A549 (cell line): ENCODE data around the gene KCNH6. TPM values are rescaled to one million over a fixed set of nuclear protein-coding genes. Genes with fewer than 3 reads are reported as not detected.

Source experiments
- ATAC-seq, 2 experiments: fragments of 200-7000 bp in 1 of 2; fragments of >200 bp in 1 of 2; cut with Nextera tagmentation in 1 of 2; cut with Tn5 transposase in 1 of 2; 3 replicates each; pipeline versions ENCODE4 v1.8.0 to v1.9.1; 2018 to 2020; ENCODE audit warnings: mild to moderate bottlenecking in 1 of 2, moderate library complexity in 1 of 2
- CTCF ChIA-PET: fragments of 300-600 bp; sonication (Branson Sonifier 250); formaldehyde crosslinking; extraction: SDS; loops from one replicate; lab custom pipeline; 2021; ENCODE audit warnings: antibody characterized with exemption, inconsistent platforms; lab: Yijun Ruan, JAX
- POLR2A ChIA-PET: fragments of 350-600 bp; formaldehyde crosslinking; extraction: SDS; loops from one replicate; lab custom pipeline; 2021; ENCODE audit warnings: antibody characterized with exemption, inconsistent platforms; lab: Yijun Ruan, JAX
- DNase-seq, 2 experiments: peaks; one replicate each; pipeline versions ENCODE4 v3.0.0 to v3.0.0-alpha.2; 2011 to 2016; ENCODE audit warnings: low read depth in 1 of 2, low spot score in 1 of 2
- FAIRE-seq: peaks from 2 replicates; lab custom pipeline; 2011; peaks lifted over from hg19 to GRCh38; lab: Jason Lieb, UNC
- H3K27ac ChIP-seq, 2 experiments: fragments of >200 bp; sonication (Bioruptor Twin); formaldehyde crosslinking; 3 replicates each; pipeline ENCODE4 v1.5.1; 2016 to 2017
- H3K4me1 ChIP-seq: fragments of >200 bp; sonication (Bioruptor Twin); formaldehyde crosslinking; 3 replicates; pipeline ENCODE4 v1.6.1; 2016
- H3K4me2 ChIP-seq: fragments of >200 bp; sonication (Bioruptor Twin); formaldehyde crosslinking; 3 replicates; pipeline ENCODE4 v1.6.1; 2016
- H3K4me3 ChIP-seq: fragments of >200 bp; sonication (Bioruptor Twin); formaldehyde crosslinking; 3 replicates; pipeline ENCODE4 v1.5.1; 2016
- H3K9me3 ChIP-seq: fragments of >200 bp; sonication (Bioruptor Twin); formaldehyde crosslinking; 3 replicates; pipeline ENCODE4 v1.6.1; 2016
- CEBPB ChIP-seq, 2 experiments: fragments of >200 bp in 1 of 2; sonication (Bioruptor Twin) in 1 of 2; formaldehyde crosslinking in 1 of 2; IDR thresholded peaks; 2 replicates each; pipeline ENCODE4 v1.6.1; 2012 to 2016
- CHD4 ChIP-seq: fragments of 200-600 bp; sonication (generic); IDR thresholded peaks from 2 replicates; pipeline ENCODE4 v1.6.1; 2016; ENCODE audit warnings: antibody characterized with exemption, mild to moderate bottlenecking, borderline replicate concordance
- GATA3 ChIP-seq: IDR thresholded peaks from 2 replicates; pipeline ENCODE4 v1.6.1; 2012; ENCODE audit warnings: borderline replicate concordance
- HOXB5 ChIP-seq: fragments of 250-450 bp; sonication (Bioruptor Pico); IDR thresholded peaks from 2 replicates; pipeline ENCODE4 v1.5.0; 2020; ENCODE audit warnings: mild to moderate bottlenecking, moderate library complexity
- MYC ChIP-seq: IDR thresholded peaks from 2 replicates; pipeline ENCODE4 v1.6.1; 2012; ENCODE audit warnings: mild to moderate bottlenecking, inconsistent platforms, low read length, improper control_type of control experiment, borderline replicate concordance
- PHF8 ChIP-seq: fragments of 200-600 bp; sonication (generic); IDR thresholded peaks from 2 replicates; pipeline ENCODE4 v1.6.1; 2016; ENCODE audit warnings: low read depth, mild to moderate bottlenecking, antibody characterized with exemption, moderate library complexity, borderline replicate concordance
- POLR2AphosphoS2 ChIP-seq: conservative IDR thresholded peaks from 2 replicates; pipeline ENCODE4 v1.6.1; 2012; ENCODE audit warnings: low read length, improper control_type of control experiment, inconsistent platforms
- RAD21 ChIP-seq, 2 experiments: fragments of >200 bp in 1 of 2; sonication (Bioruptor Twin) in 1 of 2; formaldehyde crosslinking in 1 of 2; IDR thresholded peaks in 1 of 2; conservative IDR thresholded peaks in 1 of 2; 2 replicates in 1 of 2; 3 replicates in 1 of 2; pipeline ENCODE4 v1.6.1; 2012 to 2018; ENCODE audit warnings: inconsistent platforms in 1 of 2
- RCOR1 ChIP-seq: fragments of 150-350 bp; IDR thresholded peaks from 2 replicates; pipeline ENCODE4 v1.6.1; 2014; ENCODE audit warnings: antibody characterized with exemption, low read length, low read depth
- SMC3 ChIP-seq: fragments of >200 bp; sonication (Bioruptor Twin); formaldehyde crosslinking; IDR thresholded peaks from 3 replicates; pipeline ENCODE4 v1.6.1; 2018; ENCODE audit warnings: inconsistent platforms
- SREBF2 ChIP-seq: fragments of 450-650 bp; IDR thresholded peaks from 2 replicates; pipeline ENCODE4 v1.6.1; 2014; ENCODE audit warnings: mild to moderate bottlenecking, moderate library complexity
- TFCP2L1 ChIP-seq: fragments of 250-450 bp; sonication (Bioruptor Pico); IDR thresholded peaks from 2 replicates; pipeline ENCODE4 v1.5.0; 2021; ENCODE audit warnings: mild to moderate bottlenecking
- TP53 ChIP-seq: fragments of 250-450 bp; sonication (Bioruptor Pico); IDR thresholded peaks from 2 replicates; pipeline ENCODE4 v1.5.0; 2021; ENCODE audit warnings: mild to moderate bottlenecking, moderate library complexity
- WGBS: methylation state at CpG from one replicate; pipeline ENCODE4 v1.1.6; 2017; ENCODE audit errors: missing lambda C conversion rate; 5-methylcytosine and 5-hydroxymethylcytosine counted together
- polyA plus RNA-seq, 4 experiments: library from polyadenylated mRNA; depleted of rRNA in 3 of 4; stranded (reverse); fragments of >200 nt; fragmentation: RNase III in 1 of 4; extraction: RNeasy Plus Mini Kit Qiagen cat#74134 plus additional on column Dnase treatment in 1 of 4; gene quantifications; 2 replicates in 3 of 4; 3 replicates in 1 of 4; pipeline ENCODE4 v1.2.3, GENCODE V29; 2011 to 2017
- TF ChIP-seq, protein P1 (sequence below): fragments of >200 bp; sonication (Bioruptor Twin); formaldehyde crosslinking; IDR thresholded peaks from 2 replicates; pipeline ENCODE4 v1.6.1; 2016
- TF ChIP-seq, protein P2 (sequence below): fragments of 250-450 bp; sonication (Bioruptor Pico); IDR thresholded peaks from 2 replicates; pipeline ENCODE4 v1.5.0; 2021; ENCODE audit warnings: mild to moderate bottlenecking, moderate library complexity, borderline replicate concordance
- TF ChIP-seq, protein P3 (sequence below): IDR thresholded peaks from 2 replicates; pipeline ENCODE4 v1.6.1; 2012; ENCODE audit warnings: low read depth, borderline replicate concordance
- TF ChIP-seq, protein P4 (sequence below): fragments of >200 bp; sonication (Bioruptor Twin); formaldehyde crosslinking; IDR thresholded peaks from 3 replicates; pipeline ENCODE4 v1.5.1; 2016

Gene KCNH6
- polyA plus RNA-seq, 2 of the 4 experiments (the other 2 are of a cell fraction), result not detected

DNA sequence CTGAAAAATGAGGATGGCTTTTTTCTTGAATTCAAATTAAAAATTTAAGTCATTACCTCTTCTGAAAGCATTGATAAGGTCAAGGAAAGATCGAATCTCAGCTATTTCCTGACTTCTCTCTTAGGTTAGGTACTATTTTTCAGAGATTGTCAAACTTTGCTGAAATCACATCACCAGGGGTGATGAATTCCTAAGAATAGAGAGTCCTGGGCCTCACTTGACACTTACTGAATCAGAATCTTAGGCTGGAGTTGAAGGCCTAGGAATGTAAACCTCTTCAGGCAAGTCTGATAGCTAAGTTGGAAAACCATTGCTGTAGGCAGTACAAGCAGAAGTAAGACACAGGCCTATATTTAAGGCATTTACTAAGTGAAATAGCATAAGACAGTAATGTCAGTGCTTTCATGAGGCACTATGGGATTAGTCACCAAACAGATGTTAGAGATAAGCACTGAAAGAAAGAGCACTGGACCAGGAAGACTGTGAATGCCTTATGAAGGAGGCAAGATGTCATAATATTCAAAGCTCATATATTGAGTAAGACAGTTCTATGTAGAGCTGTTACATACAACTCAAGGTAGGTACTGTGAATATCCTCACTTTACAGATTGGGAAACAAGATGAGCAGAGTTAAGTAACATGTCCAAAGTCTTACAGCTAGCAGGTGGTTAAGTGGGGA is 48.6 kb downstream of the KCNH6 start:
- no peaks in the 10 kb centered on the region for H3K9me3 ChIP-seq
- peaks cover 8% of the 10 kb centered on the region; the same call in 1 of the 3 replicates for H3K4me1 ChIP-seq
- H3K4me2 ChIP-seq, result no peak overlapping the region; the same call in 2 of the 3 replicates
- peak in 1 of 2 experiments; percentile 21 for DNase-seq
- TF ChIP-seq, protein P1, sequence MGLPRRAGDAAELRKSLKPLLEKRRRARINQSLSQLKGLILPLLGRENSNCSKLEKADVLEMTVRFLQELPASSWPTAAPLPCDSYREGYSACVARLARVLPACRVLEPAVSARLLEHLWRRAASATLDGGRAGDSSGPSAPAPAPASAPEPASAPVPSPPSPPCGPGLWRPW, result no peak
- TF ChIP-seq POLR2AphosphoS2 (no peak), CEBPB (IDR thresholded peaks at IDR 0.05) (no peak), GATA3 (peak; percentile 48; the same call in 1 of the 2 replicates)
- TF ChIP-seq, protein P2, sequence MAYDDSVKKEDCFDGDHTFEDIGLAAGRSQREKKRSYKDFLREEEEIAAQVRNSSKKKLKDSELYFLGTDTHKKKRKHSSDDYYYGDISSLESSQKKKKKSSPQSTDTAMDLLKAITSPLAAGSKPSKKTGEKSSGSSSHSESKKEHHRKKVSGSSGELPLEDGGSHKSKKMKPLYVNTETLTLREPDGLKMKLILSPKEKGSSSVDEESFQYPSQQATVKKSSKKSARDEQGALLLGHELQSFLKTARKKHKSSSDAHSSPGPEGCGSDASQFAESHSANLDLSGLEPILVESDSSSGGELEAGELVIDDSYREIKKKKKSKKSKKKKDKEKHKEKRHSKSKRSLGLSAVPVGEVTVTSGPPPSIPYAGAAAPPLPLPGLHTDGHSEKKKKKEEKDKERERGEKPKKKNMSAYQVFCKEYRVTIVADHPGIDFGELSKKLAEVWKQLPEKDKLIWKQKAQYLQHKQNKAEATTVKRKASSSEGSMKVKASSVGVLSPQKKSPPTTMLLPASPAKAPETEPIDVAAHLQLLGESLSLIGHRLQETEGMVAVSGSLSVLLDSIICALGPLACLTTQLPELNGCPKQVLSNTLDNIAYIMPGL, result no peak
- FAIRE-seq, result no peak
- H3K4me3 ChIP-seq, result no peak overlapping the region
- POLR2A ChIA-PET, result no interaction called here
- WGBS, result 91% methylated on average over 1 of the region's 1 CpG
- no peak overlapping the region for H3K27ac ChIP-seq
- CTCF ChIA-PET, result interaction anchor here (0.7 to 2.8 kb wide), 13 partner anchors 9 to 165 kb away, joined by 3 to 22 read pairs (median 4); partner anchors contain the start of gene CYB561
- peak; percentile 27 to 51; a peak in 2 of 6 replicates for ATAC-seq

DNA sequence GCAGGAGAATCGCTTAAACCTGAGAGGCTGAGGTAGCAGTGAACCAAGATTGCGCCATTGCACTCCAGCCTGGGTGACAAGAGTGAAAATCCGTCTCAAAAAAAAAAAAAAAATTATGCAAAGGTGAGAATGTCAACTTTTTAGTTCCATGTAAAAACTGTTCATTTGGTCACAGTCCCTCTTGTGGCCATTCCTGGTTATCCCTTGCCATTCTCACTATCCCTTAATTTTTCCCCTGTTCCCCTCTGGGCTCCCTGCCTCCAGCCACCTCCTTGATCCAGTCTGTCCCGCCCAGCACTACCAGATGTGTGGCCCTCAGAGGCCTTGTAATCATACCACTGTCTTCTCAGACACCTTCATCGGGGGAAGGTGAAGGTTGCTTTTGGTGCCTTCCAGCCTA is 50.5 kb downstream of the KCNH6 start:
- ChIA-PET POLR2A (no interaction called here), CTCF (interaction anchor here (0.6 to 3.9 kb wide), 10 partner anchors 9 to 147 kb away, joined by 3 to 22 read pairs (median 4); partner anchors contain the start of gene DCAF7)
- DNase-seq, result peak; percentile 21 to 54
- Histone ChIP-seq H3K9me3 (no peaks in the 10 kb centered on the region), H3K4me2 (no peak overlapping the region), H3K4me1 (peaks cover 8% of the 10 kb centered on the region; the same call in 1 of the 3 replicates), H3K4me3 (no peak overlapping the region), H3K27ac (no peak overlapping the region)
- FAIRE-seq, result no peak
- ATAC-seq, result peak; percentile 81 to 83; a peak in 5 of 6 replicates
- WGBS, result 74% methylated on average over 5 of the region's 5 CpGs
- TF ChIP-seq RAD21 (conservative IDR thresholded peaks at IDR 0.05 in 1 of 2, IDR thresholded peaks at IDR 0.05 in 1 of 2) (peak; percentile 24 to 43; a peak in 1 of 5 replicates), TP53 (CRISPR knock-in tag) (no peak), GATA3 (no peak)
- TF ChIP-seq, protein P3, sequence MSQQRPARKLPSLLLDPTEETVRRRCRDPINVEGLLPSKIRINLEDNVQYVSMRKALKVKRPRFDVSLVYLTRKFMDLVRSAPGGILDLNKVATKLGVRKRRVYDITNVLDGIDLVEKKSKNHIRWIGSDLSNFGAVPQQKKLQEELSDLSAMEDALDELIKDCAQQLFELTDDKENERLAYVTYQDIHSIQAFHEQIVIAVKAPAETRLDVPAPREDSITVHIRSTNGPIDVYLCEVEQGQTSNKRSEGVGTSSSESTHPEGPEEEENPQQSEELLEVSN, result no peak
- TF ChIP-seq, protein P4, sequence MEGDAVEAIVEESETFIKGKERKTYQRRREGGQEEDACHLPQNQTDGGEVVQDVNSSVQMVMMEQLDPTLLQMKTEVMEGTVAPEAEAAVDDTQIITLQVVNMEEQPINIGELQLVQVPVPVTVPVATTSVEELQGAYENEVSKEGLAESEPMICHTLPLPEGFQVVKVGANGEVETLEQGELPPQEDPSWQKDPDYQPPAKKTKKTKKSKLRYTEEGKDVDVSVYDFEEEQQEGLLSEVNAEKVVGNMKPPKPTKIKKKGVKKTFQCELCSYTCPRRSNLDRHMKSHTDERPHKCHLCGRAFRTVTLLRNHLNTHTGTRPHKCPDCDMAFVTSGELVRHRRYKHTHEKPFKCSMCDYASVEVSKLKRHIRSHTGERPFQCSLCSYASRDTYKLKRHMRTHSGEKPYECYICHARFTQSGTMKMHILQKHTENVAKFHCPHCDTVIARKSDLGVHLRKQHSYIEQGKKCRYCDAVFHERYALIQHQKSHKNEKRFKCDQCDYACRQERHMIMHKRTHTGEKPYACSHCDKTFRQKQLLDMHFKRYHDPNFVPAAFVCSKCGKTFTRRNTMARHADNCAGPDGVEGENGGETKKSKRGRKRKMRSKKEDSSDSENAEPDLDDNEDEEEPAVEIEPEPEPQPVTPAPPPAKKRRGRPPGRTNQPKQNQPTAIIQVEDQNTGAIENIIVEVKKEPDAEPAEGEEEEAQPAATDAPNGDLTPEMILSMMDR, result peak; percentile 38; the same call in 2 of the 3 replicates

DNA sequence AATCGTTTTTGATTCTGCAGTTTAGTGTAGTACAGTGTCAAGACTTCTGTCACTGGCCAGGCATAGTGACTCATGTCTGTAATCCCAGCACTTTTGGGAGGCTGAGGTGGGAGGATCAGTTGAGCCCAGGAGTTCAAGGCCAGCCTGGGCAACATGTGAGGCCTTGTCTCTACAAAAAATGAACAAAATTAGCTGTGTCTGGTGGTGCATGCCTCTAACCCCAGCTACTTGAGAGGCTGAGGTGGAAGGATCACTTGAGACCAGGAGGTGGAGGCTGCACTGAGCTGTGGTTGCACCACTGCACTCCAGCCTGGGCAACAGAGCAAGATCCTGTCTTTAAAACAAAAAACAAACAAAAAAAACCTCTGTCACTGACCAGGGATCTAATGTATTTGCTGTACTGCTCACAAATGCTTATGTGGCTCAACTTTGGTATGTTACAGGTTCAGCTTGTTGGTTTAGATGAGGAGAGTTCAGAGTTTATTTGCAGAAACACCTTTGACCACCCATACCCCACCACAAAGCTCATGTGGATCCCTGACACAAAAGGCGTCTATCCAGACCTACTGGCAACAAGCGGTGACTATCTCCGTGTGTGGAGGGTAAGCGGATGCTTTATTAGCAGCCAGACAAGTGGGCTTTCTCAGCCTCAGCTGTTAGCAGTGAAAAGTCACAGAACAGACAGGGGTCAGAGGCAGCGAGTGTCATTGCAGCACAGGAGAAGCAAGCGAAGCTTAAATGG is 55.0 kb downstream of the KCNH6 start:
- Histone ChIP-seq H3K4me2 (no peak overlapping the region), H3K9me3 (no peaks in the 10 kb centered on the region), H3K27ac (no peak overlapping the region), H3K4me3 (no peak overlapping the region), H3K4me1 (no peaks in the 10 kb centered on the region)
- WGBS, result 80% methylated on average over 7 of the region's 7 CpGs
- CTCF ChIA-PET, result interaction anchor here (0.6 to 5.3 kb wide), 6 partner anchors 9 to 649 kb away, joined by 3 to 33 read pairs (median 3); no protein-coding TSS in a partner anchor
- ATAC-seq (no peak), DNase-seq (no peak), FAIRE-seq (no peak)
- TF ChIP-seq CHD4 (no peak), MYC (no peak), GATA3 (no peak), TFCP2L1 (CRISPR knock-in tag) (no peak), CEBPB (IDR thresholded peaks at IDR 0.05) (no peak), PHF8 (no peak), SREBF2 (no peak), HOXB5 (CRISPR knock-in tag) (no peak), SMC3 (no peak), TP53 (CRISPR knock-in tag) (no peak), RCOR1 (no peak)
- TF ChIP-seq, protein P4, result no peak
- TF ChIP-seq, protein P3, result no peak
- POLR2A ChIA-PET, result no interaction called here
